ENCODE results near the gene ZNF200. TPM values are rescaled to one million over a fixed set of nuclear protein-coding genes. Genes with fewer than 3 reads are reported as not detected.

Gene ZNF200
- polyA plus RNA-seq, 3 donors from 2014 or later: 6.2 to 14.5 (median 9.8) TPM

GRCh38 chr16:3243882-3244281 lies 8.9 kb upstream of the ZNF200 start:
- no peaks in the 10 kb centered on the region for H3K36me3 Mint-ChIP-seq

GRCh38 chr16:3242709-3243108 lies 7.8 kb upstream of the ZNF200 start:
- Mint-ChIP-seq H3K27ac (no peak overlapping the region), H3K27me3 (ENCODE audit: low read depth in 3 of 3) (peaks cover 3 to 15% (median 9%) of the 10 kb centered on the region in 3 donors), H3K9me3 (no peaks in the 10 kb centered on the region), H3K36me3 (no peaks in the 10 kb centered on the region), H3K4me1 (no peaks in the 10 kb centered on the region), H3K4me3 (no peak overlapping the region)
- no peak for DNase-seq

More at GRCh38 chr16:3243882-3244281, 8.9 kb upstream of the ZNF200 start:
- no peak for DNase-seq
- Mint-ChIP-seq H3K9me3 (no peaks in the 10 kb centered on the region), H3K4me3 (no peak overlapping the region), H3K4me1 (no peaks in the 10 kb centered on the region), H3K27me3 (ENCODE audit: low read depth in 3 of 3) (peaks cover 2 to 15% (median 13%) of the 10 kb centered on the region in 3 donors), H3K27ac (no peak overlapping the region)

- Mint-ChIP-seq H3K27me3 (ENCODE audit: low read depth in 3 of 3) (peaks cover 1 to 13% (median 13%) of the 10 kb centered on the region in 3 donors), H3K36me3 (no peaks in the 10 kb centered on the region), H3K27ac (no peak overlapping the region), H3K4me3 (no peak overlapping the region), H3K4me1 (no peaks in the 10 kb centered on the region), H3K9me3 (no peaks in the 10 kb centered on the region)
- no peak for DNase-seq
Measured at GRCh38 chr16:3241761-3242160, 6.8 kb upstream of the ZNF200 start.

- peaks cover 14 to 21% (median 16%) of the 10 kb centered on the region in 3 donors for H3K36me3 Mint-ChIP-seq
- H3K9me3 Mint-ChIP-seq: peaks cover 0 to 4% (median 0%) of the 10 kb centered on the region in 6 donors
Measured at GRCh38 chr16:3235856-3236669, 1.1 kb upstream of the ZNF200 start.

GRCh38 chr16:3234543-3234856 lies 458 bp downstream of the ZNF200 start:
- Mint-ChIP-seq H3K27ac (peak overlapping the region; percentile 90 to 98 (median 96)), H3K4me1 (peaks cover 29 to 45% of the 10 kb centered on the region in 2 donors), H3K36me3 (peaks cover 27 to 34% (median 28%) of the 10 kb centered on the region in 3 donors), H3K27me3 (ENCODE audit: low read depth in 3 of 3) (peaks cover 7 to 14% (median 10%) of the 10 kb centered on the region in 3 donors), H3K4me3 (peak overlapping the region; percentile 88 to 98 (median 96)), H3K9me3 (peaks cover 0 to 5% (median 3%) of the 10 kb centered on the region in 6 donors)
- no peak for DNase-seq

More at GRCh38 chr16:3235856-3236669, 1.1 kb upstream of the ZNF200 start:
- H3K27ac Mint-ChIP-seq: peak overlapping the region; percentile 57 to 91 (median 74)
- H3K27me3 Mint-ChIP-seq (ENCODE audit: low read depth in 3 of 3): peaks cover 7 to 17% (median 11%) of the 10 kb centered on the region in 3 donors
- peak in 2 of 3 donors; percentile 27 to 45 for DNase-seq
- H3K4me3 Mint-ChIP-seq: peak overlapping the region; percentile 70 to 90 (median 76)
- peaks cover 26 to 45% of the 10 kb centered on the region in 2 donors for H3K4me1 Mint-ChIP-seq

GRCh38 chr16:3223913-3224515 lies 10.9 kb downstream of the ZNF200 start:
- Mint-ChIP-seq H3K27ac (peak overlapping the region in 2 of 6 donors; percentile 13 to 19), H3K4me3 (peak overlapping the region in 1 of 5 donors; percentile 40), H3K27me3 (ENCODE audit: low read depth in 3 of 3) (peaks cover 0 to 5% (median 3%) of the 10 kb centered on the region in 3 donors), H3K36me3 (peaks cover 55 to 66% (median 56%) of the 10 kb centered on the region in 3 donors), H3K4me1 (no peaks in the 10 kb centered on the region), H3K9me3 (peaks cover 24 to 72% (median 60%) of the 10 kb centered on the region in 6 donors)
- DNase-seq: no peak

- Mint-ChIP-seq H3K36me3 (peaks cover 35 to 45% (median 37%) of the 10 kb centered on the region in 3 donors), H3K9me3 (peaks cover 28 to 49% (median 47%) of the 10 kb centered on the region in 6 donors), H3K27me3 (ENCODE audit: low read depth in 3 of 3) (peaks cover 0 to 9% (median 7%) of the 10 kb centered on the region in 3 donors), H3K27ac (peak overlapping the region in 1 of 6 donors; percentile 46), H3K4me1 (peaks cover 20 to 27% of the 10 kb centered on the region in 2 donors), H3K4me3 (no peak overlapping the region)
- DNase-seq: no peak
Measured at GRCh38 chr16:3220839-3221238, 14.1 kb downstream of the ZNF200 start.

- peaks cover 3 to 16% (median 6%) of the 10 kb centered on the region in 3 donors for H3K27me3 Mint-ChIP-seq (ENCODE audit: low read depth in 3 of 3)
- peaks cover 49 to 56% of the 10 kb centered on the region in 2 donors for H3K4me1 Mint-ChIP-seq
- peaks cover 2 to 8% (median 5%) of the 10 kb centered on the region in 6 donors for H3K9me3 Mint-ChIP-seq
- H3K36me3 Mint-ChIP-seq: peaks cover 0 to 3% (median 3%) of the 10 kb centered on the region in 3 donors
- peak overlapping the region; percentile 70 to 79 (median 77) for H3K4me3 Mint-ChIP-seq
- DNase-seq: no peak
- H3K27ac Mint-ChIP-seq: peak overlapping the region; percentile 74 to 98 (median 94)
Measured at GRCh38 chr16:3216263-3216640, 18.7 kb downstream of the ZNF200 start.

- Mint-ChIP-seq H3K27ac (peak overlapping the region; percentile 74 to 98 (median 94)), H3K9me3 (peaks cover 0 to 8% (median 2%) of the 10 kb centered on the region in 6 donors)
- no peak for DNase-seq
Measured at GRCh38 chr16:3215601-3216262, 19.2 kb downstream of the ZNF200 start.

GRCh38 chr16:3214904-3215600 lies 19.9 kb downstream of the ZNF200 start:
- peak overlapping the region; percentile 74 to 98 (median 94) for H3K27ac Mint-ChIP-seq
- peak; percentile 65 to 79 (median 76) for DNase-seq
- peaks cover 0 to 3% (median 3%) of the 10 kb centered on the region in 3 donors for H3K36me3 Mint-ChIP-seq
- H3K4me1 Mint-ChIP-seq: peaks cover 52 to 56% of the 10 kb centered on the region in 2 donors
- H3K4me3 Mint-ChIP-seq: peak overlapping the region; percentile 70 to 79 (median 77)
- H3K27me3 Mint-ChIP-seq (ENCODE audit: low read depth in 3 of 3): peaks cover 3 to 13% (median 10%) of the 10 kb centered on the region in 3 donors
- H3K9me3 Mint-ChIP-seq: peaks cover 0 to 8% (median 1%) of the 10 kb centered on the region in 6 donors

More at GRCh38 chr16:3215601-3216262, 19.2 kb downstream of the ZNF200 start:
- Mint-ChIP-seq H3K4me3 (peak overlapping the region; percentile 70 to 79 (median 77)), H3K4me1 (peaks cover 49 to 56% of the 10 kb centered on the region in 2 donors), H3K36me3 (peaks cover 0 to 3% (median 3%) of the 10 kb centered on the region in 3 donors), H3K27me3 (ENCODE audit: low read depth in 3 of 3) (peaks cover 3 to 13% (median 8%) of the 10 kb centered on the region in 3 donors)

- Mint-ChIP-seq H3K4me3 (no peak overlapping the region), H3K27ac (peak overlapping the region in 2 of 6 donors; percentile 45 to 70), H3K4me1 (peaks cover 46 to 47% of the 10 kb centered on the region in 2 donors), H3K27me3 (ENCODE audit: low read depth in 3 of 3) (peaks cover 3 to 11% (median 7%) of the 10 kb centered on the region in 3 donors), H3K36me3 (peaks cover 0 to 1% (median under 1%) of the 10 kb centered on the region in 3 donors), H3K9me3 (peaks cover 0 to 5% (median 1%) of the 10 kb centered on the region in 6 donors)
- no peak for DNase-seq
Measured at GRCh38 chr16:3212567-3212966, 22.4 kb downstream of the ZNF200 start.

- H3K27me3 Mint-ChIP-seq (ENCODE audit: low read depth in 3 of 3): peaks cover 3 to 11% (median 7%) of the 10 kb centered on the region in 3 donors
- H3K36me3 Mint-ChIP-seq: no peaks in the 10 kb centered on the region
- peak overlapping the region in 1 of 5 donors; percentile 57 for H3K4me3 Mint-ChIP-seq
- no peak for DNase-seq
- H3K9me3 Mint-ChIP-seq: peaks cover 2 to 6% (median 5%) of the 10 kb centered on the region in 6 donors
- peak overlapping the region in 3 of 6 donors; percentile 51 to 86 (median 72) for H3K27ac Mint-ChIP-seq
- H3K4me1 Mint-ChIP-seq: peaks cover 41 to 43% of the 10 kb centered on the region in 2 donors
Measured at GRCh38 chr16:3212006-3212405, 23.0 kb downstream of the ZNF200 start.

Data from immature natural killer cell (primary cell).